Fibroblast of the aortic adventitia (primary cell): Measurements from ENCODE around the gene KRTAP10-10. TPM values are rescaled to one million over a fixed set of nuclear protein-coding genes. Genes with fewer than 3 reads are reported as not detected.

Experiments
- DNase-seq: peaks from one replicate; pipeline ENCODE4 v3.0.0-alpha.2; 2010; ENCODE audit warnings: low read depth
- H3K4me3 ChIP-seq: 2 replicates; pipeline ENCODE4 v1.5.1; 2011; ENCODE audit warnings: low read depth, mild to moderate bottlenecking, control low read depth, low read length, moderate library complexity
- CTCF ChIP-seq: IDR thresholded peaks from 2 replicates; pipeline ENCODE4 v1.5.1; 2011; ENCODE audit warnings: mild to moderate bottlenecking, low read length, control low read depth, inconsistent platforms; ENCODE audit not compliant: insufficient read depth
- total RNA-seq: library from RNA; depleted of rRNA; stranded (reverse); fragments of >200 nt; gene quantifications from 2 replicates; pipeline ENCODE4 v1.2.3, GENCODE V29; 2012; ENCODE audit warnings: low replicate concordance

KRTAP10-10 gene
- total RNA-seq, 1 donor = not detected

DNA sequence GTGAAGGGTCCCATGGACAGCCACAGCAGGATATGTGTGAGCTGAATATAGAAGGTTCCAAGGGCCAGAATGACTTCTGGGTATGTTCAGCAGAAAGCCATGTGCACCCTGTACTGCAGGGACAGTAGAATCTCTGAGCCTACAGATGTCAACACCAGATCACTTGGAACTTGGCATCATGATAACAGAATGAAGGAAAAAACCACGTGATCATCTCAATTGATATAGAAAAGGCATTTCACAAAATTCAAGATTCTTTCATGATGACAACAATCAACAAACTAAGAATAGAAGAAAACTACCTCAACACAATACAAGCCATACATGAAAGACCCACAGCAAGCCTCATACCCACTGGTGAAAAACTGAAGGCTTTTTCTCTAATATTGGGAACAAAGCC, 30.5 kb downstream of the KRTAP10-10 start:
- no peak for DNase-seq
- TF ChIP-seq CTCF = no peak
- H3K4me3 ChIP-seq = no peak overlapping the region

GRCh38 chr21:44670642-44671432, 33.7 kb downstream of the KRTAP10-10 start:
- H3K4me3 ChIP-seq = no peak overlapping the region
- DNase-seq = no peak
- TF ChIP-seq CTCF = no peak

DNA sequence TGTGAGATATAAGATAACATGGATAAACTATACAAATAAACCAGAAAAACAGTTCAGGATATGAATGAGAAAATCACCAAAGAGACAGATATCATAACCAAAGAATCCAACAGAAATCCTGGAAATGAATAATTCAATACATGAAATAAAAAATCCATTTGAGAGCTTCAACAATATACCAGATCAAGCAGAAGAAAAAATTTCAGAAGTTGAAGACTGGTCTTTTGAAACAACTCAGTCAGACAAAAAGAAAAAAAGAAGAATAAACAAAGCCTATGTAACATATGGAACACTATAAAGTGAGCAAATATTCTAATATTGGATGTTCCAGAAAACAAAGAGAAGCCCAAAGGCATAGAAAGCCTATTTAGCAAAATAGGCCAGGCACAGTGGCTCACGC, 34.8 kb downstream of the KRTAP10-10 start:
- DNase-seq = no peak
- no peak overlapping the region for H3K4me3 ChIP-seq
- TF ChIP-seq CTCF = no peak

- H3K4me3 ChIP-seq = no peak overlapping the region
- TF ChIP-seq CTCF = no peak
- DNase-seq = no peak
Measured at GRCh38 chr21:44677881-44678280, 40.7 kb downstream of the KRTAP10-10 start.

GRCh38 chr21:44681152-44681551, 44.0 kb downstream of the KRTAP10-10 start:
- DNase-seq = no peak
- TF ChIP-seq CTCF = no peak

DNA sequence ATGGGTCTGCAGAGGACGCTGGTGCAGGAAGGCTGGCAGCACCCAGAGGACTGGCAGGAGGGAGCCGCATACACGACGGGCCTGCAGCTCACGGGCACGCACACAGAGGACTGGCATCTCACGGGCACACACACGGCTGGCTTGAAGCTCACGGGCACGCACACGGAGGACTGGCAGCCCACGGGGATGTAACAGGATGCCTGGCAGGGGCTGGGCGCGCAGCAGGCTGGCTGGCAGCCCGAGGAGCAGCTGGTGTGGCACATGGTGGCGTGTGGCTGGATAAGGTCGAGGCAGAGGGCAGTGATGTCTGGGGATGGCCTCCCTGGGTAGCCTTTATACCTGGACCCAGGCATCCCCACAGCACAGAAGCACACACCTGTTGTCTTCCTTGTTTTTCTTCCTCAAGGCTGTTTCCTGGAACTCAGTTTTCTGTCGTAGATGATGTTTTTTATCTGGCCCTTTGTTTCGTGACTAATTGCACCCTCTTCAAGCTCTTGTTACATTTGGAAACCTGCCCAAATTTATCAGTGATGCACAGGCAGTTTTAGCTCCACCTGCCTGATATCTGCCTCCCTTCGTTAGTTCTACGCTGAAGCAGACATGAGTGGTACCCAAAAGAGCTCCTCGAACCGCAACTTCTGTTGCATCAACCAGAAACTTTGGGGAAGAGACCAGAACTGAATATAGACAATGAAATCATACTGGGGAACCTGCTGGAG, 44.9 kb downstream of the KRTAP10-10 start, which contains the start of gene KRTAP12-1:
TSS of gene KRTAP12-1 (minus strand) at position 303 of the 719 bp plus-strand sequence. CDS start at position 263, 40 bp downstream.
- no peak within 1 kb of the TSS for H3K4me3 ChIP-seq
- TF ChIP-seq CTCF = no peak
- no peak for DNase-seq

More at GRCh38 chr21:44681152-44681551, 44.0 kb downstream of the KRTAP10-10 start:
- no peak overlapping the region for H3K4me3 ChIP-seq
